SU-DHL-6 (cell line): ENCODE data around the gene SV2A.

Experiments
- CTCF ChIP-seq: fragments of 200-600 bp; sonication (generic); IDR thresholded peaks from one replicate; pipeline ENCODE4 v1.5.1; 2017; ENCODE audit warnings: antibody characterized with exemption, mild to moderate bottlenecking, low read length, moderate library complexity; ENCODE audit not compliant: insufficient read depth, poor library complexity, severe bottlenecking
- EZH2phosphoT487 ChIP-seq: fragments of 200-600 bp; sonication (generic), shearing (Covaris generic); conservative IDR thresholded peaks from 2 replicates; pipeline ENCODE4 v1.6.1; 2018; ENCODE audit warnings: mild to moderate bottlenecking, antibody characterized with exemption, low read length, moderate library complexity, mixed read lengths

GRCh38 chr1:149884433-149885338, 33.0 kb downstream of the SV2A start:
- TF ChIP-seq CTCF (no peak), EZH2phosphoT487 (no peak)
